Measurements from ENCODE around the gene UBE3C. TPM values are rescaled to one million over a fixed set of nuclear protein-coding genes. Genes with fewer than 3 reads are reported as not detected.

Gene UBE3C
- total and polyA plus RNA-seq, 2 donors (not counting 3 experiments of a cell fraction or from before 2014, with no cell fraction given) = 45.1 to 77.3 TPM

DNA sequence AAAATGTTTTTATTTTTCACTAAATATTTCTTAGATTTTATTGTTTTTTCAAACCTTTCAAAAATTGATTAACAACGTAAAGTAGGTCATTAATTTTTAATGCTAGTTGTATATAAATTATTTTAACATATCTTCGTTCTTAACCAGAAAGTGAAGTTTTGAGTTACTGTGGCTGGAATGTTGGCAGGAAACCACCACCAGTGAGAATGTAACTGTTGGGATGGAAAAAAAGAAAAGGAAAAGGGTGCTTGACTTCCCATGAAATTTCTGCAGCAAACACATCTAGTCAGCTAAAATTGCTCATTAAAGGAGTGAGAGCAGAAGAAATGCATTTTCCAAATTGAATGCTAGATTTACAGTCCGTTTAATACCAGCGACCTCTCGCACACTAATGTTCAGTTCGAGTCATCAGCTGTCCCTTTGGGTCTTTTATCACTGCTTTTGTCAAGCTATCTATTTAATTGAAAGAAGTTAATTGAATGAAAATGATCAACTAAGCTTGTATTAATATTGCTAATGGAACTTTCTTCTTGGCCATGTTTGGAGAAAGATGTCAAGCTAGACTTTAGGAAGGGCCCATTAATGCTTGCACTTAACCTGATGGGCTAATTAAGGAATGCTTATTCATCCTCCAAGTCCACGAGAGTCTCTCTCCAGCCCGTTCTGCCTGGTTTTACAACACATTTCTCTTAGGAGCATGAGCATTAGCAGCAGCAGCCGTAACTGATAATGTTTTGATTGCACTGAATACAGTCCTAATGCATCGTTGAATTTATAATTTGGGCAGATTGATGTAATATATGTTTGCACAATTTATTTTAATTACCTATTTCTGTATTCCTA, 70.1 kb downstream of the UBE3C start:
- Histone ChIP-seq H2AFZ (ENCODE audit: low read depth, low read length) (no peak overlapping the region), H3K27ac (ENCODE audit: insufficient read depth, low read depth, low read length) (no peak overlapping the region), H4K20me1 (replicated peaks; ENCODE audit: control insufficient read depth, extremely low read depth, insufficient read depth, low read length) (no peaks in the 10 kb centered on the region), H3K36me3 (ENCODE audit: control insufficient read depth in 2 of 2, extremely low read depth in 1 of 2, insufficient read depth in 2 of 2, low read length in 2 of 2) (peaks cover 5 to 8% of the 10 kb centered on the region in 2 experiments), H3K4me2 (ENCODE audit: insufficient read depth, low read length) (no peak overlapping the region), H3K9ac (replicated peaks; ENCODE audit: extremely low read depth, insufficient read depth, low read length) (no peak overlapping the region), H3K79me2 (ENCODE audit: control insufficient read depth, insufficient read depth, low read length) (peaks cover 3% of the 10 kb centered on the region), H3K27me3 (ENCODE audit: control insufficient read depth in 2 of 2, insufficient read depth in 2 of 2, low read length in 2 of 2) (no peaks in the 10 kb centered on the region), H3K4me3 (replicated peaks in 1 of 3; ENCODE audit: insufficient read depth in 1 of 3, low read depth in 1 of 3, low read length in 3 of 3) (no peak overlapping the region), H3K9me1 (replicated peaks; ENCODE audit: control insufficient read depth, extremely low read depth, insufficient read depth, low read length) (no peaks in the 10 kb centered on the region), H3K4me1 (ENCODE audit: control insufficient read depth, extremely low read depth, insufficient read depth, low read length) (no peaks in the 10 kb centered on the region), H3K9me3 (replicated peaks; ENCODE audit: control insufficient read depth, insufficient read depth, low read length) (no peaks in the 10 kb centered on the region)
- dilution Hi-C loops (cut with MboI; ENCODE audit: extremely low pct_ligation_motif_present, low sequenced_read_pairs) (no loop called here), intact Hi-C loops (cut with micrococcal nuclease) (no loop called here)
- FAIRE-seq (no peak), DNase-seq (ENCODE audit: low read depth, low spot score) (no peak)
- POLR2A ChIA-PET = no interaction called here
- no TSS peak for BruUV-seq (replicated peaks)
- TF ChIP-seq, protein P1, sequence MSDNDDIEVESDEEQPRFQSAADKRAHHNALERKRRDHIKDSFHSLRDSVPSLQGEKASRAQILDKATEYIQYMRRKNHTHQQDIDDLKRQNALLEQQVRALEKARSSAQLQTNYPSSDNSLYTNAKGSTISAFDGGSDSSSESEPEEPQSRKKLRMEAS (IDR thresholded peaks at IDR 0.05; ENCODE audit: insufficient read depth, insufficient read length) = no peak
- TF ChIP-seq EZH2 (IDR thresholded peaks at IDR 0.05; ENCODE audit: borderline replicate concordance, low read depth, low read length, severe bottlenecking) (no peak), JUN (IDR thresholded peaks at IDR 0.05; ENCODE audit: borderline replicate concordance, insufficient read depth, insufficient read length, low read depth) (no peak), MYC (IDR thresholded peaks at IDR 0.05; ENCODE audit: low read depth, low read length) (no peak), GATA2 (IDR thresholded peaks at IDR 0.05; ENCODE audit: insufficient read depth, insufficient read length, low read depth, low read length) (no peak), POLR2A (IDR thresholded peaks at IDR 0.05; ENCODE audit: low read depth, low read length) (no peak), FOS (IDR thresholded peaks at IDR 0.05; ENCODE audit: borderline replicate concordance, insufficient read depth, low read length) (no peak), POLR2AphosphoS5 (IDR thresholded peaks at IDR 0.05; ENCODE audit: insufficient read depth, low read depth, low read length) (no peak)
- TF ChIP-seq, protein P2, sequence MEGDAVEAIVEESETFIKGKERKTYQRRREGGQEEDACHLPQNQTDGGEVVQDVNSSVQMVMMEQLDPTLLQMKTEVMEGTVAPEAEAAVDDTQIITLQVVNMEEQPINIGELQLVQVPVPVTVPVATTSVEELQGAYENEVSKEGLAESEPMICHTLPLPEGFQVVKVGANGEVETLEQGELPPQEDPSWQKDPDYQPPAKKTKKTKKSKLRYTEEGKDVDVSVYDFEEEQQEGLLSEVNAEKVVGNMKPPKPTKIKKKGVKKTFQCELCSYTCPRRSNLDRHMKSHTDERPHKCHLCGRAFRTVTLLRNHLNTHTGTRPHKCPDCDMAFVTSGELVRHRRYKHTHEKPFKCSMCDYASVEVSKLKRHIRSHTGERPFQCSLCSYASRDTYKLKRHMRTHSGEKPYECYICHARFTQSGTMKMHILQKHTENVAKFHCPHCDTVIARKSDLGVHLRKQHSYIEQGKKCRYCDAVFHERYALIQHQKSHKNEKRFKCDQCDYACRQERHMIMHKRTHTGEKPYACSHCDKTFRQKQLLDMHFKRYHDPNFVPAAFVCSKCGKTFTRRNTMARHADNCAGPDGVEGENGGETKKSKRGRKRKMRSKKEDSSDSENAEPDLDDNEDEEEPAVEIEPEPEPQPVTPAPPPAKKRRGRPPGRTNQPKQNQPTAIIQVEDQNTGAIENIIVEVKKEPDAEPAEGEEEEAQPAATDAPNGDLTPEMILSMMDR (IDR thresholded peaks at IDR 0.05; ENCODE audit: extremely low read depth in 1 of 2, insufficient read depth in 1 of 2, low read depth in 1 of 2, low read length in 2 of 2) = no peak
- CTCF ChIA-PET = interaction anchor here (1.2 kb wide), 1 partner anchor 9 kb away, joined by 3 read pairs; no protein-coding TSS in a partner anchor

All from endothelial cell of umbilical vein (primary cell).